B cell (primary cell): ENCODE results near the gene FAM153A. TPM values are rescaled to one million over a fixed set of nuclear protein-coding genes. Genes with fewer than 3 reads are reported as not detected.
"Not testable (repeated sequence)": the region's sequence is repeated elsewhere in the genome, so short reads cannot be mapped to it uniquely, and the experiment has no call there.

Source experiments
- ATAC-seq: fragments of 200-7000 bp; cut with Tn5 transposase; one replicate; pipeline ENCODE4 v1.10.0; 2021; ENCODE audit warnings: low read depth, mild to moderate bottlenecking, moderate number of reproducible peaks, moderate library complexity
- CTCF ChIA-PET: fragments of 350-600 bp; sonication (Branson Sonifier 250); formaldehyde crosslinking; loops from one replicate; lab custom pipeline; 2021; ENCODE audit warnings: antibody characterized with exemption, inconsistent platforms; lab: Charles Lee
- POLR2A ChIA-PET: fragments of 350-600 bp; sonication (Branson Sonifier 250); formaldehyde crosslinking; loops from one replicate; lab custom pipeline; 2021; ENCODE audit warnings: antibody characterized with exemption; lab: Charles Lee
- DNase-seq: peaks from one replicate; pipeline ENCODE4 v3.0.0; 2013
- H2AFZ ChIP-seq: 2 replicates; pipeline ENCODE4 v1.6.1; 2012; ENCODE audit warnings: mild to moderate bottlenecking, low read depth, low read length; ENCODE audit not compliant: insufficient read depth, poor library complexity, severe bottlenecking
- H3K27ac ChIP-seq, 2 donors: 1 replicate in 1 of 2; 2 replicates in 1 of 2; pipeline ENCODE4 v1.5.1; 2012 to 2013; ENCODE audit warnings: low read length in 2 of 2, mild to moderate bottlenecking in 2 of 2, moderate library complexity in 1 of 2
- H3K27me3 ChIP-seq, 4 experiments: fragments of 200-600 bp in 1 of 4; sonication (generic) in 1 of 4; replicated peaks in 1 of 4; 1 replicate in 2 of 4; 2 replicates in 2 of 4; pipeline versions ENCODE4 v1.6.1 to v1.7.0; 2013 to 2016; ENCODE audit warnings: low read length in 3 of 4, mild to moderate bottlenecking in 2 of 4, mixed read lengths in 1 of 4, moderate library complexity in 1 of 4; ENCODE audit not compliant: insufficient read depth in 4 of 4, control insufficient read depth in 3 of 4; ENCODE audit errors: control extremely low read depth in 1 of 4
- H3K36me3 ChIP-seq, 2 experiments: replicated peaks in 1 of 2; 1 replicate in 1 of 2; 2 replicates in 1 of 2; pipeline versions ENCODE4 v1.6.1 to v1.7.1; 2013; ENCODE audit warnings: low read length in 1 of 2; ENCODE audit not compliant: insufficient read depth in 2 of 2, control insufficient read depth in 1 of 2; ENCODE audit errors: control extremely low read depth in 1 of 2, extremely low read depth in 1 of 2
- H3K4me1 ChIP-seq, 2 donors: fragments of 200-600 bp in 1 of 2; sonication (generic) in 1 of 2; 1 replicate in 1 of 2; 2 replicates in 1 of 2; pipeline versions ENCODE4 v1.5.1 to v1.6.1; 2013 to 2017; ENCODE audit warnings: low read length in 2 of 2; ENCODE audit not compliant: control insufficient read depth in 2 of 2, insufficient read depth in 2 of 2
- H3K4me2 ChIP-seq: replicated peaks from 2 replicates; pipeline ENCODE3; 2012; ENCODE audit warnings: mild to moderate bottlenecking, low read depth, low read length; ENCODE audit not compliant: poor library complexity, severe bottlenecking
- H3K4me3 ChIP-seq, 5 experiments: fragments of 200-600 bp in 1 of 5; sonication (generic) in 1 of 5; 1 replicate in 3 of 5; 2 replicates in 2 of 5; pipeline versions ENCODE4 v1.5.1 to v1.7.0; 2011 to 2016; ENCODE audit warnings: low read length in 4 of 5, mild to moderate bottlenecking in 4 of 5, low read depth in 2 of 5, control low read depth in 1 of 5, moderate library complexity in 1 of 5; ENCODE audit not compliant: insufficient read depth in 1 of 5; ENCODE audit errors: control extremely low read depth in 1 of 5, extremely low read depth in 1 of 5
- H3K79me2 ChIP-seq: fragments of 200-600 bp; sonication (generic); one replicate; pipeline ENCODE4 v1.6.0; 2016; ENCODE audit warnings: low read length; ENCODE audit not compliant: control insufficient read depth, insufficient read depth
- H3K9ac ChIP-seq: fragments of 200-600 bp; sonication (generic); 2 replicates; pipeline ENCODE4 v1.6.1; 2017; ENCODE audit warnings: mild to moderate bottlenecking, low read length, moderate library complexity
- H3K9me3 ChIP-seq, 3 donors: one replicate each; pipeline versions ENCODE4 v1.6.1 to v1.7.1; 2013; ENCODE audit warnings: low read length in 2 of 3; ENCODE audit not compliant: control insufficient read depth in 2 of 3, insufficient read depth in 1 of 3; ENCODE audit errors: control extremely low read depth in 1 of 3
- H4K20me1 ChIP-seq: 2 replicates; pipeline ENCODE4 v1.6.0; 2012; ENCODE audit warnings: mild to moderate bottlenecking, low read length; ENCODE audit not compliant: insufficient read depth, control insufficient read depth, poor library complexity, severe bottlenecking
- H3K27ac Mint-ChIP-seq: one replicate; pipeline ENCODE4 v1.8.0; 2021; ENCODE audit warnings: mixed read lengths
- H3K27me3 Mint-ChIP-seq: one replicate; pipeline ENCODE4 v1.8.0; 2021; ENCODE audit warnings: mixed read lengths
- H3K4me1 Mint-ChIP-seq: one replicate; pipeline ENCODE4 v1.8.0; 2021; ENCODE audit warnings: mixed read lengths
- H3K4me3 Mint-ChIP-seq: one replicate; pipeline ENCODE4 v1.8.0; 2021; ENCODE audit warnings: mixed read lengths
- H3K9me3 Mint-ChIP-seq: one replicate; pipeline ENCODE4 v1.8.0; 2022; ENCODE audit warnings: mixed read lengths; ENCODE audit not compliant: insufficient read depth
- WGBS: methylation state at CpG from one replicate; pipeline ENCODE4 v1.1.5; 2013; ENCODE audit warnings: missing lambda C conversion rate; ENCODE audit not compliant: insufficient coverage; 5-methylcytosine and 5-hydroxymethylcytosine counted together
- intact Hi-C: fragments of 100-400 bp; cut with micrococcal nuclease; formaldehyde crosslinking; loops from one replicate; pipeline ENCODE4 v1.10.0; 2022
- polyA plus RNA-seq: library from polyadenylated mRNA; depleted of rRNA; stranded (reverse); fragments of >200 nt; gene quantifications from 2 replicates; pipeline ENCODE4 v1.2.3, GENCODE V29; 2012
- total RNA-seq, 2 donors: library from RNA; stranded (reverse); fragments of 120-200 nt in 1 of 2; gene quantifications; 1 replicate in 1 of 2; 2 replicates in 1 of 2; pipeline versions ENCODE4 v1.2.3 to v1.2.4, GENCODE V29; 2013 to 2022

The FAM153A gene
- total and polyA plus RNA-seq, 2 donors (not counting 1 experiment from before 2014, with no cell fraction given) = 0.17 to 1.5 TPM

GRCh38 chr5:177771206-177771605, 11.5 kb downstream of the FAM153A start:
- H2AFZ ChIP-seq, H3K4me3 Mint-ChIP-seq, H3K4me2 ChIP-seq, CTCF ChIA-PET, H4K20me1 ChIP-seq, intact Hi-C loops, H3K9me3 Mint-ChIP-seq, H3K27ac Mint-ChIP-seq, H3K4me1 Mint-ChIP-seq, H3K4me3 ChIP-seq, H3K9me3 ChIP-seq, H3K9ac ChIP-seq, H3K36me3 ChIP-seq, ATAC-seq, H3K4me1 ChIP-seq, H3K27me3 ChIP-seq, H3K27ac ChIP-seq, DNase-seq, H3K27me3 Mint-ChIP-seq, POLR2A ChIA-PET, H3K79me2 ChIP-seq: not testable (repeated sequence)
- WGBS = no CpG with 5 or more reads among the region's 3 CpGs

GRCh38 chr5:177770646-177771045, 12.1 kb downstream of the FAM153A start:
- intact Hi-C loops, H3K9me3 Mint-ChIP-seq, H3K27me3 Mint-ChIP-seq, H3K79me2 ChIP-seq, H3K36me3 ChIP-seq, CTCF ChIA-PET, POLR2A ChIA-PET, H3K4me3 ChIP-seq, H4K20me1 ChIP-seq, H3K4me1 ChIP-seq, DNase-seq, H3K9me3 ChIP-seq, ATAC-seq, H3K4me2 ChIP-seq, H2AFZ ChIP-seq, H3K27me3 ChIP-seq, H3K27ac ChIP-seq, H3K4me3 Mint-ChIP-seq, H3K4me1 Mint-ChIP-seq, H3K9ac ChIP-seq, H3K27ac Mint-ChIP-seq: not testable (repeated sequence)
- no CpG with 5 or more reads among the region's 2 CpGs for whole genome bisulfite sequencing

GRCh38 chr5:177763737-177764508, 18.8 kb downstream of the FAM153A start:
- H3K36me3 ChIP-seq, H3K4me3 Mint-ChIP-seq, H2AFZ ChIP-seq, POLR2A ChIA-PET, H3K4me3 ChIP-seq, DNase-seq, H3K4me1 Mint-ChIP-seq, intact Hi-C loops, H3K79me2 ChIP-seq, H3K9ac ChIP-seq, H3K27me3 Mint-ChIP-seq, H3K27ac ChIP-seq, H4K20me1 ChIP-seq, H3K4me2 ChIP-seq, H3K4me1 ChIP-seq, H3K27ac Mint-ChIP-seq, H3K27me3 ChIP-seq, CTCF ChIA-PET, H3K9me3 ChIP-seq, ATAC-seq, H3K9me3 Mint-ChIP-seq: not testable (repeated sequence)
- no CpG with 5 or more reads among the region's 15 CpGs for WGBS

GRCh38 chr5:177760954-177761353, 21.7 kb downstream of the FAM153A start:
- H3K27me3 ChIP-seq, DNase-seq, H3K36me3 ChIP-seq, H2AFZ ChIP-seq, H3K79me2 ChIP-seq, H3K9me3 ChIP-seq, H3K9me3 Mint-ChIP-seq, H3K27ac ChIP-seq, CTCF ChIA-PET, H3K4me1 Mint-ChIP-seq, H3K27me3 Mint-ChIP-seq, H4K20me1 ChIP-seq, ATAC-seq, H3K9ac ChIP-seq, intact Hi-C loops, H3K4me3 ChIP-seq, H3K4me1 ChIP-seq, H3K4me2 ChIP-seq, POLR2A ChIA-PET, H3K27ac Mint-ChIP-seq, H3K4me3 Mint-ChIP-seq: not testable (repeated sequence)
- WGBS = no CpG with 5 or more reads among the region's 8 CpGs
